GM10266 (cell line): Measurements from ENCODE around the gene MEGF6.

ENCODE experiments used
- DNase-seq: peaks from one replicate; pipeline ENCODE4 v3.0.0; 2012; ENCODE audit errors: extremely low spot score
- CTCF ChIP-seq: IDR thresholded peaks from 2 replicates; pipeline ENCODE4 v1.5.1; 2012; ENCODE audit warnings: mild to moderate bottlenecking, low read depth; ENCODE audit not compliant: control insufficient read depth, insufficient read depth; ENCODE audit errors: missing control alignments

The MEGF6 gene

GRCh38 chr1:3558036-3558726 lies 53.1 kb downstream of the MEGF6 start:
- no peak for DNase-seq
- TF ChIP-seq CTCF = no peak

- DNase-seq = no peak
- no peak for TF ChIP-seq CTCF
These were observed 53.9 kb downstream of the MEGF6 start for GRCh38 chr1:3557366-3557765.

GRCh38 chr1:3556336-3556735 lies 55.0 kb downstream of the MEGF6 start:
- TF ChIP-seq CTCF = no peak

GRCh38 chr1:3555131-3555920 lies 56.0 kb downstream of the MEGF6 start:
- DNase-seq = no peak
- TF ChIP-seq CTCF = no peak

More at GRCh38 chr1:3556336-3556735, 55.0 kb downstream of the MEGF6 start:
- no peak for DNase-seq

GRCh38 chr1:3553940-3554223 lies 57.4 kb downstream of the MEGF6 start:
- DNase-seq = no peak
- TF ChIP-seq CTCF = no peak

- DNase-seq = no peak
These were observed 58.0 kb downstream of the MEGF6 start for GRCh38 chr1:3553166-3553939.

More at GRCh38 chr1:3553166-3553939, 58.0 kb downstream of the MEGF6 start:
- TF ChIP-seq CTCF = no peak
